ENCODE data around the gene DDAH2. TPM values are rescaled to one million over a fixed set of nuclear protein-coding genes. Genes with fewer than 3 reads are reported as not detected.

The DDAH2 gene
- total RNA-seq, 1 donor from 2014 or later = 87.2 TPM

GRCh38 chr6:31761343-31761742 is 32.2 kb upstream of the DDAH2 start:
- H3K4me3 ChIP-seq (ENCODE audit: low read depth, low read length) = no peak overlapping the region
- TF ChIP-seq CTCF (conservative IDR thresholded peaks at IDR 0.05; ENCODE audit: low read depth, low read length) = no peak
- no peak for DNase-seq (ENCODE audit: low read depth)

- no peak overlapping the region for H3K4me3 ChIP-seq (ENCODE audit: low read depth, low read length)
- no peak for DNase-seq (ENCODE audit: low read depth)
- TF ChIP-seq CTCF (conservative IDR thresholded peaks at IDR 0.05; ENCODE audit: low read depth, low read length) = no peak
Measured at GRCh38 chr6:31760790-31761189, 31.7 kb upstream of the DDAH2 start.

GRCh38 chr6:31758281-31758680 is 29.2 kb upstream of the DDAH2 start:
- no peak for TF ChIP-seq CTCF (conservative IDR thresholded peaks at IDR 0.05; ENCODE audit: low read depth, low read length)
- no peak overlapping the region for H3K4me3 ChIP-seq (ENCODE audit: low read depth, low read length)
- no peak for DNase-seq (ENCODE audit: low read depth)

- DNase-seq (ENCODE audit: low read depth) = no peak
- H3K4me3 ChIP-seq (ENCODE audit: low read depth, low read length) = no peak overlapping the region
- no peak for TF ChIP-seq CTCF (conservative IDR thresholded peaks at IDR 0.05; ENCODE audit: low read depth, low read length)
Measured at GRCh38 chr6:31752739-31753319, 23.7 kb upstream of the DDAH2 start.

GRCh38 chr6:31750411-31751022 is 21.4 kb upstream of the DDAH2 start:
- H3K4me3 ChIP-seq (ENCODE audit: low read depth, low read length) = no peak overlapping the region

GRCh38 chr6:31749301-31750036 is 20.4 kb upstream of the DDAH2 start:
- no peak overlapping the region for H3K4me3 ChIP-seq (ENCODE audit: low read depth, low read length)
- TF ChIP-seq CTCF (conservative IDR thresholded peaks at IDR 0.05; ENCODE audit: low read depth, low read length) = no peak
- no peak for DNase-seq (ENCODE audit: low read depth)

More at GRCh38 chr6:31750411-31751022, 21.4 kb upstream of the DDAH2 start:
- TF ChIP-seq CTCF (conservative IDR thresholded peaks at IDR 0.05; ENCODE audit: low read depth, low read length) = no peak
- no peak for DNase-seq (ENCODE audit: low read depth)
